ENCODE measurements around the gene ACAD11. TPM values are rescaled to one million over a fixed set of nuclear protein-coding genes. Genes with fewer than 3 reads are reported as not detected.

ACAD11 gene
- total RNA-seq, 2 donors from 2014 or later, result 28.8 to 52.1 TPM

DNA sequence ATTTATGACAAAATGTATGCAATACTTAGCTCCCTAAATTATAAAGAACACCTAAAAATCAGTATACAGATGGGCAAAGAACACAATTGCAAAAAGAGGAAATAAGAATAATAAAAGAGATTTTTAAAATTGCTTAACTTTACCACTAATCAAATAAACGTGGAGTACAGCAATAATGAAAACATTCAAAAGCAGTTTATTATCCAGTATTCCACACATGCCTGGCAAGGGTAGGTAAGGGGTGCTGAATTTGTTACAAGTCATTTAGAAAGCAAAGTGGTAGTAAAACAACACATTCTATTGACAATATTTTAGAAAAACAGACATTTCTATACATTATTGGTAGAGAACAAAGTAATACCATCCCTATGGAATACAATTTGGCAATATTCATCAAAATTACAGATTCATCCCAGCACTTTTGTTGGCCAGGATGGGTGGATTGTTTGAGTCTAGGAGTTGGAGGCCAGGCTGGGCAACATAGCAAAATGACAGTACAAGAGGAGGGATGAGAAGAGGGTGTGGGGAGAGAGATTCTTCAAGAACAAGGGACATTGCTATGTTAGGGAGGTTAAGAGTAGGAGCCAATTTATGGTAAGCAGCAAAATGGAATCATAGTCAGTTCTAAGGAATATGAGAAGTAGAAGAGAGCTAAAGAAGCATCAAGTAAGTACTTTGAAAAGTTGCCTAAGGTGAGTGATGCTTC lies 66.2 kb downstream of the ACAD11 start:
- Histone ChIP-seq H3K27ac (no peak overlapping the region), H3K4me3 (no peak overlapping the region), H3K9me3 (no peaks in the 10 kb centered on the region), H3K36me3 (replicated peaks in 1 of 2; ENCODE audit: insufficient read depth in 1 of 2, low read depth in 2 of 2) (no peaks in the 10 kb centered on the region), H3K4me1 (peaks cover 3% of the 10 kb centered on the region), H3K27me3 (no peaks in the 10 kb centered on the region)
- ATAC-seq (no peak), DNase-seq (no peak)
- TF ChIP-seq, protein P1, sequence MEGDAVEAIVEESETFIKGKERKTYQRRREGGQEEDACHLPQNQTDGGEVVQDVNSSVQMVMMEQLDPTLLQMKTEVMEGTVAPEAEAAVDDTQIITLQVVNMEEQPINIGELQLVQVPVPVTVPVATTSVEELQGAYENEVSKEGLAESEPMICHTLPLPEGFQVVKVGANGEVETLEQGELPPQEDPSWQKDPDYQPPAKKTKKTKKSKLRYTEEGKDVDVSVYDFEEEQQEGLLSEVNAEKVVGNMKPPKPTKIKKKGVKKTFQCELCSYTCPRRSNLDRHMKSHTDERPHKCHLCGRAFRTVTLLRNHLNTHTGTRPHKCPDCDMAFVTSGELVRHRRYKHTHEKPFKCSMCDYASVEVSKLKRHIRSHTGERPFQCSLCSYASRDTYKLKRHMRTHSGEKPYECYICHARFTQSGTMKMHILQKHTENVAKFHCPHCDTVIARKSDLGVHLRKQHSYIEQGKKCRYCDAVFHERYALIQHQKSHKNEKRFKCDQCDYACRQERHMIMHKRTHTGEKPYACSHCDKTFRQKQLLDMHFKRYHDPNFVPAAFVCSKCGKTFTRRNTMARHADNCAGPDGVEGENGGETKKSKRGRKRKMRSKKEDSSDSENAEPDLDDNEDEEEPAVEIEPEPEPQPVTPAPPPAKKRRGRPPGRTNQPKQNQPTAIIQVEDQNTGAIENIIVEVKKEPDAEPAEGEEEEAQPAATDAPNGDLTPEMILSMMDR (IDR thresholded peaks at IDR 0.05), result no peak
- no peak for TF ChIP-seq POLR2A (IDR thresholded peaks at IDR 0.05)
- intact Hi-C loops (cut with DNase I), result no loop called here
- 21 to 31% methylated on average over 1 of the region's 1 CpG for WGBS, 2 donors

- no peaks in the 10 kb centered on the region for H3K27me3 ChIP-seq
- H3K4me3 ChIP-seq, result no peak overlapping the region
- intact Hi-C loops (cut with DNase I), result no loop called here
- no peaks in the 10 kb centered on the region for H3K36me3 ChIP-seq (replicated peaks in 1 of 2; ENCODE audit: insufficient read depth in 1 of 2, low read depth in 2 of 2)
- no peak overlapping the region for H3K27ac ChIP-seq
- ATAC-seq (no peak), DNase-seq (no peak)
- H3K9me3 ChIP-seq, result no peaks in the 10 kb centered on the region
- no peak for TF ChIP-seq POLR2A (IDR thresholded peaks at IDR 0.05)
- TF ChIP-seq, protein P1 (IDR thresholded peaks at IDR 0.05), result no peak
- no peaks in the 10 kb centered on the region for H3K4me1 ChIP-seq
These were observed 67.4 kb downstream of the ACAD11 start for GRCh38 chr3:132592216-132592615.

- Histone ChIP-seq H3K27ac (no peak overlapping the region), H3K9me3 (no peaks in the 10 kb centered on the region), H3K27me3 (no peaks in the 10 kb centered on the region), H3K4me3 (no peak overlapping the region), H3K36me3 (replicated peaks in 1 of 2; ENCODE audit: insufficient read depth in 1 of 2, low read depth in 2 of 2) (no peaks in the 10 kb centered on the region), H3K4me1 (no peaks in the 10 kb centered on the region)
- TF ChIP-seq, protein P1 (IDR thresholded peaks at IDR 0.05), result no peak
- TF ChIP-seq POLR2A (IDR thresholded peaks at IDR 0.05), result no peak
- 94 to 97% methylated on average over 1 of the region's 1 CpG for WGBS, 2 donors
- DNase-seq, result no peak
- intact Hi-C loops (cut with DNase I), result no loop called here
- no peak for ATAC-seq
These were observed 72.2 kb downstream of the ACAD11 start for GRCh38 chr3:132587401-132587800.

- H3K36me3 ChIP-seq (replicated peaks in 1 of 2; ENCODE audit: insufficient read depth in 1 of 2, low read depth in 2 of 2), result no peaks in the 10 kb centered on the region
- no peaks in the 10 kb centered on the region for H3K27me3 ChIP-seq
- intact Hi-C loops (cut with DNase I), result no loop called here
- H3K9me3 ChIP-seq, result no peaks in the 10 kb centered on the region
- no peak overlapping the region for H3K27ac ChIP-seq
- TF ChIP-seq, protein P1 (IDR thresholded peaks at IDR 0.05), result no peak
- TF ChIP-seq POLR2A (IDR thresholded peaks at IDR 0.05), result no peak
- ATAC-seq (no peak), DNase-seq (no peak)
- WGBS, 2 donors, result 74 to 81% methylated on average over 5 of the region's 5 CpGs
- H3K4me3 ChIP-seq, result no peak overlapping the region
- no peaks in the 10 kb centered on the region for H3K4me1 ChIP-seq
These were observed 85.8 kb downstream of the ACAD11 start for GRCh38 chr3:132573797-132574211.

DNA sequence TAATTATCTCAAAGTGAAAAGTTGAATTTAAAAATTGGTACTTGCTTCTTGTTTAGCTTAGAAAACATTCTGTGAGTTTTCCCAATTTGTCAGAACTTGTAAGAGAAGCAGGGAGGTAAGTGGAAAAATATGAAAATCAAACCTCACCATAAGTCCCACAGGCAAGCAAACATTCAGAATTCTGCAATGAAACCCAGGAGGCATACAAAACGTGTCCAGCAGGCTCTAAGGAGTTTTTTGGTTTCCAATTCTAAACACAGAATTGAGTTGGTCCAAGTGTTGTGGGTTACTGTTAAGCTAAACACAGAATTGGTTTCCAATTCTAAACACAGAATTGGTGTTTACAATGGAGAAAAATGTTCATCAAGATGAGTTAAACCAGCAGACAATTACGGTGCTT lies 89.6 kb downstream of the ACAD11 start:
- Histone ChIP-seq H3K4me3 (no peak overlapping the region), H3K27me3 (no peaks in the 10 kb centered on the region), H3K9me3 (no peaks in the 10 kb centered on the region), H3K27ac (no peak overlapping the region), H3K36me3 (replicated peaks in 1 of 2; ENCODE audit: insufficient read depth in 1 of 2, low read depth in 2 of 2) (no peaks in the 10 kb centered on the region), H3K4me1 (no peaks in the 10 kb centered on the region)
- TF ChIP-seq POLR2A (IDR thresholded peaks at IDR 0.05), result no peak
- TF ChIP-seq, protein P1 (IDR thresholded peaks at IDR 0.05), result no peak
- no peak for ATAC-seq
- intact Hi-C loops (cut with DNase I), result no loop called here
- 67 to 84% methylated on average over 2 of the region's 2 CpGs for WGBS, 2 donors
- DNase-seq, result no peak

All from body of pancreas (tissue), 4 donors.